ENCODE results near the gene CCDC40.

The CCDC40 gene

GRCh38 chr17:80002070-80002641 is 34.3 kb upstream of the CCDC40 start:
- DNase-seq = no peak

- no peak for DNase-seq
Measured at GRCh38 chr17:80002690-80003490, 33.6 kb upstream of the CCDC40 start.

- DNase-seq = no peak
Measured at GRCh38 chr17:80003969-80004368, 32.5 kb upstream of the CCDC40 start.

GRCh38 chr17:80005360-80006338 is 30.8 kb upstream of the CCDC40 start:
- peak; percentile 60 for DNase-seq

GRCh38 chr17:80006339-80006720 is 30.1 kb upstream of the CCDC40 start:
- DNase-seq = no peak

- DNase-seq = no peak
Measured at GRCh38 chr17:80006811-80007752, 29.4 kb upstream of the CCDC40 start.

GRCh38 chr17:80007939-80008338 is 28.5 kb upstream of the CCDC40 start:
- DNase-seq = no peak

- DNase-seq = peak; percentile 72
Measured at GRCh38 chr17:80008383-80008840, 28.0 kb upstream of the CCDC40 start.

GRCh38 chr17:80008848-80009247 is 27.6 kb upstream of the CCDC40 start:
- no peak for DNase-seq

- DNase-seq = no peak
Measured at GRCh38 chr17:80009391-80010282, 26.8 kb upstream of the CCDC40 start.

- DNase-seq = no peak
Measured at GRCh38 chr17:80010283-80010858, 26.1 kb upstream of the CCDC40 start.

GRCh38 chr17:80011989-80012555 is 24.4 kb upstream of the CCDC40 start:
- DNase-seq = no peak

GRCh38 chr17:80012765-80013741 is 23.4 kb upstream of the CCDC40 start:
- no peak for DNase-seq

GRCh38 chr17:80017226-80018010 is 19.0 kb upstream of the CCDC40 start:
- DNase-seq = no peak

GRCh38 chr17:80018917-80019651 is 17.4 kb upstream of the CCDC40 start:
- DNase-seq = no peak

- DNase-seq = no peak
Measured at GRCh38 chr17:80021600-80021999, 14.8 kb upstream of the CCDC40 start.

- DNase-seq = no peak
Measured at GRCh38 chr17:80023481-80024205, 12.8 kb upstream of the CCDC40 start.
